A673 (cell line): Measurements from ENCODE around the gene WDR43. TPM values are rescaled to one million over a fixed set of nuclear protein-coding genes. Genes with fewer than 3 reads are reported as not detected.
A peak's percentile ranks its signal among the peaks of the same experiment; 100 is the strongest.

Source experiments
- BruUV-seq: library from RNA; stranded (reverse); fragments of 400-500 nt; replicated peaks from 2 replicates; lab custom pipeline; 2021; lab: Mats Ljungman, UMichigan
- CTCF ChIA-PET: fragments of 300-600 bp; sonication (Branson Sonifier 250); formaldehyde crosslinking; loops from one replicate; lab custom pipeline; 2022; ENCODE audit warnings: antibody characterized with exemption; lab: Charles Lee
- POLR2A ChIA-PET: fragments of 300-600 bp; sonication (Branson Sonifier 250); formaldehyde crosslinking; loops from one replicate; lab custom pipeline; 2022; ENCODE audit warnings: antibody characterized with exemption; ENCODE audit not compliant: low non-redundant PET; lab: Charles Lee
- DNase-seq: peaks from one replicate; pipeline ENCODE4 v3.0.0-alpha.2; 2015; ENCODE audit warnings: low spot score
- H3K27ac ChIP-seq: fragments of 200-600 bp; sonication (generic); 2 replicates; pipeline ENCODE4 v1.5.1; 2016; ENCODE audit warnings: mixed run types, low read depth, mild to moderate bottlenecking, mixed read lengths, antibody characterized with exemption, low read length; ENCODE audit not compliant: poor library complexity, severe bottlenecking
- H3K27me3 ChIP-seq: fragments of 200-600 bp; sonication (generic); replicated peaks from 2 replicates; pipeline ENCODE4 v1.6.1; 2017; ENCODE audit warnings: mixed run types, low read depth, mild to moderate bottlenecking, mixed read lengths, antibody characterized with exemption, low read length; ENCODE audit not compliant: insufficient read depth, poor library complexity
- H3K36me3 ChIP-seq: fragments of 200-600 bp; sonication (generic); 2 replicates; pipeline ENCODE4 v1.6.1; 2016; ENCODE audit warnings: mixed run types, mild to moderate bottlenecking, mixed read lengths, antibody characterized with exemption, low read length; ENCODE audit not compliant: insufficient read depth, poor library complexity, severe bottlenecking
- H3K4me1 ChIP-seq: fragments of 200-600 bp; sonication (generic); 2 replicates; pipeline ENCODE4 v1.6.1; 2017; ENCODE audit warnings: mixed run types, mild to moderate bottlenecking, mixed read lengths, antibody characterized with exemption, low read length; ENCODE audit not compliant: insufficient read depth, poor library complexity, severe bottlenecking
- H3K4me3 ChIP-seq: fragments of 200-600 bp; sonication (generic); 2 replicates; pipeline ENCODE4 v1.5.1; 2016; ENCODE audit warnings: low read depth, mixed run types, mild to moderate bottlenecking, mixed read lengths, low read length; ENCODE audit not compliant: poor library complexity, severe bottlenecking
- H3K9me3 ChIP-seq: fragments of 200-600 bp; sonication (generic); 2 replicates; pipeline ENCODE4 v1.6.1; 2016; ENCODE audit warnings: mixed run types, low read depth, mild to moderate bottlenecking, mixed read lengths, antibody characterized with exemption, low read length; ENCODE audit not compliant: poor library complexity, severe bottlenecking
- CTCF ChIP-seq: fragments of 300-800, 200-600 bp; sonication (generic); conservative IDR thresholded peaks from 2 replicates; pipeline ENCODE4 v1.5.1; 2017; ENCODE audit warnings: low read depth, mild to moderate bottlenecking, antibody characterized with exemption, low read length, moderate library complexity, mixed read lengths
- EZH2 ChIP-seq: fragments of 200-600 bp; sonication (generic); IDR thresholded peaks from 2 replicates; pipeline ENCODE4 v1.6.1; 2017; ENCODE audit warnings: borderline replicate concordance, low read depth, mild to moderate bottlenecking, mixed read lengths, antibody characterized with exemption, low read length; ENCODE audit not compliant: poor library complexity, severe bottlenecking
- intact Hi-C: fragments of 100-400 bp; cut with micrococcal nuclease; formaldehyde crosslinking; loops from one replicate; pipeline ENCODE4 v1.10.0; 2022; ENCODE audit not compliant: unreplicated experiment
- total RNA-seq: library from RNA; stranded (reverse); gene quantifications from 2 replicates; pipeline ENCODE4 v1.2.3, GENCODE V29; 2021

Gene WDR43
- total RNA-seq, 1 experiment from 2014 or later = 145 TPM

- DNase-seq = peak; percentile 44
- TF ChIP-seq EZH2 (no peak), CTCF (peak; percentile 46)
- intact Hi-C loops = loop anchor here (5.0 kb wide), 3 partner anchors 135 to 1750 kb away; no protein-coding TSS in a partner anchor
Measured at GRCh38 chr2:28956890-28957289, 62.4 kb downstream of the WDR43 start.

GRCh38 chr2:28958689-28959088, 64.2 kb downstream of the WDR43 start:
- ChIA-PET CTCF (interaction anchor here (0.6 to 0.7 kb wide), 3 partner anchors 236 to 1748 kb away, joined by 3 to 5 read pairs (median 4); no protein-coding TSS in a partner anchor), POLR2A (no interaction called here)
- intact Hi-C loops = loop anchor here (1.0 to 5.0 kb wide), 7 partner anchors 136 to 1749 kb away; partner anchors contain the start of gene ALK

More at GRCh38 chr2:28956890-28957289, 62.4 kb downstream of the WDR43 start:
- Histone ChIP-seq H3K27ac (no peak overlapping the region), H3K36me3 (no peaks in the 10 kb centered on the region), H3K4me1 (peaks cover 10% of the 10 kb centered on the region), H3K27me3 (no peaks in the 10 kb centered on the region), H3K4me3 (no peak overlapping the region), H3K9me3 (no peaks in the 10 kb centered on the region)
- no TSS peak for BruUV-seq
- CTCF ChIA-PET = no interaction called here
- POLR2A ChIA-PET = no interaction called here

GRCh38 chr2:28960401-28960800, 65.9 kb downstream of the WDR43 start:
- Histone ChIP-seq H3K27me3 (no peaks in the 10 kb centered on the region), H3K4me1 (peaks cover 8% of the 10 kb centered on the region), H3K36me3 (no peaks in the 10 kb centered on the region), H3K27ac (no peak overlapping the region), H3K9me3 (no peaks in the 10 kb centered on the region), H3K4me3 (no peak overlapping the region)
- intact Hi-C loops = no loop called here
- BruUV-seq = no TSS peak
- DNase-seq = no peak
- ChIA-PET CTCF (no interaction called here), POLR2A (no interaction called here)
- TF ChIP-seq EZH2 = no peak
- no peak for TF ChIP-seq CTCF

More at GRCh38 chr2:28958689-28959088, 64.2 kb downstream of the WDR43 start:
- BruUV-seq = no TSS peak
- DNase-seq = peak; percentile 89
- Histone ChIP-seq H3K27me3 (no peaks in the 10 kb centered on the region), H3K9me3 (no peaks in the 10 kb centered on the region), H3K36me3 (no peaks in the 10 kb centered on the region), H3K4me1 (peaks cover 8% of the 10 kb centered on the region), H3K4me3 (no peak overlapping the region), H3K27ac (no peak overlapping the region)
- TF ChIP-seq CTCF (peak; percentile 71), EZH2 (no peak)
